HepG2 (cell line): ENCODE results near the gene B3GNT2. TPM values are rescaled to one million over a fixed set of nuclear protein-coding genes. Genes with fewer than 3 reads are reported as not detected.

Source experiments
- FIP1L1 ChIP-seq: fragments of 200-400 bp; formaldehyde crosslinking; IDR thresholded peaks from 2 replicates; pipeline ENCODE4 v1.6.1; 2018; ENCODE audit warnings: low read depth, mild to moderate bottlenecking, low read length, moderate library complexity, borderline replicate concordance; ENCODE audit not compliant: insufficient read depth
- IRX3 ChIP-seq: sonication (generic); formaldehyde crosslinking; IDR thresholded peaks from 2 replicates; pipeline ENCODE4 v1.8.1; 2023; ENCODE audit warnings: mild to moderate bottlenecking, low read depth, missing genetic modification reagents, borderline replicate concordance
- KDM3A ChIP-seq: IDR thresholded peaks from 2 replicates; pipeline ENCODE4 v1.6.1; 2018; ENCODE audit warnings: low read depth, missing compliant biosample characterization
- MXD3 ChIP-seq: IDR thresholded peaks from 2 replicates; pipeline ENCODE4 v1.6.1; 2016; ENCODE audit warnings: mild to moderate bottlenecking, missing biosample characterization, missing genetic modification reagents
- RCOR2 ChIP-seq: IDR thresholded peaks from 2 replicates; pipeline ENCODE4 v1.6.1; 2016; ENCODE audit warnings: missing biosample characterization, missing genetic modification reagents
- SP5 ChIP-seq: IDR thresholded peaks from 2 replicates; pipeline ENCODE4 v1.6.1; 2016; ENCODE audit warnings: low read depth, borderline replicate concordance
- SYNCRIP ChIP-seq: fragments of 200-400 bp; formaldehyde crosslinking; IDR thresholded peaks from 2 replicates; pipeline ENCODE4 v1.6.1; 2018; ENCODE audit warnings: mild to moderate bottlenecking, low read depth, low read length; ENCODE audit not compliant: insufficient read depth
- ZBTB40 ChIP-seq, 2 experiments: fragments of 450-650 bp in 1 of 2; sonication (generic) in 1 of 2; formaldehyde crosslinking in 1 of 2; IDR thresholded peaks; 2 replicates each; pipeline versions ENCODE4 v1.6.1 to v1.8.0; 2016 to 2022; ENCODE audit warnings: antibody characterized with exemption in 1 of 2, mild to moderate bottlenecking in 1 of 2, missing genetic modification reagents in 1 of 2
- ZNF441 ChIP-seq: sonication (generic); formaldehyde crosslinking; IDR thresholded peaks from 2 replicates; pipeline ENCODE4 v1.7.0; 2021; ENCODE audit warnings: missing genetic modification reagents, borderline replicate concordance
- ZNF547 ChIP-seq: sonication (generic); formaldehyde crosslinking; IDR thresholded peaks from 2 replicates; pipeline ENCODE4 v1.5.1; 2020; ENCODE audit warnings: mild to moderate bottlenecking, missing genetic modification reagents
- ZNF777 ChIP-seq: sonication (generic); formaldehyde crosslinking; IDR thresholded peaks from 2 replicates; pipeline ENCODE4 v1.4.0; 2020; ENCODE audit warnings: missing genetic modification reagents
- polyA plus RNA-seq, 8 experiments: library from polyadenylated mRNA; depleted of rRNA in 3 of 8; stranded (reverse) in 7 of 8; unstranded in 1 of 8; fragments of >200 nt; fragmentation: Illumina TruSeq in 4 of 8; extraction: Trizol in 4 of 8; gene quantifications; 2 replicates each; pipeline versions ENCODE4 v1.2.1 to v1.2.3, GENCODE V29; 2011 to 2016; ENCODE audit warnings: low read depth in 4 of 8, missing spikeins in 1 of 8, mixed read lengths in 1 of 8; ENCODE audit not compliant: insufficient read depth in 1 of 8
- total RNA-seq, 5 experiments: library from RNA; depleted of rRNA; stranded (reverse); fragments of >200 nt; fragmentation: Illumina TruSeq; extraction: Trizol; gene quantifications; 2 replicates each; pipeline ENCODE4 v1.2.3, GENCODE V29; 2016; ENCODE audit warnings: low read depth in 1 of 5
- TF ChIP-seq, protein P1 (sequence below): sonication (generic); formaldehyde crosslinking; IDR thresholded peaks from 2 replicates; pipeline ENCODE4 v1.4.0; 2020; ENCODE audit warnings: missing genetic modification reagents, borderline replicate concordance
- TF ChIP-seq, protein P2 (sequence below): sonication (generic); formaldehyde crosslinking; conservative IDR thresholded peaks from 2 replicates; pipeline ENCODE4 v1.8.1; 2023; ENCODE audit warnings: missing genetic modification reagents

The B3GNT2 gene
- total and polyA plus RNA-seq, 2 of the 13 experiments (the other 11 are each of a cell fraction or from before 2014, with no cell fraction given) = 26.3 to 28.5 TPM

GRCh38 chr2:62197011-62197924 lies 1.4 kb downstream of the B3GNT2 start (continued):
- TF ChIP-seq ZBTB40 (IDR thresholded peaks at IDR 0.05) (no peak), ZBTB40 (CRISPR knock-in tag; IDR thresholded peaks at IDR 0.05) (no peak), SP5 (CRISPR knock-in tag) (no peak), RCOR2 (CRISPR knock-in tag) (no peak), ZNF441 (0 out of 2 replicates have a peak, but pooled peaks have one; percentile 16), FIP1L1 (no peak), ZNF777 (CRISPR knock-in tag) (0 out of 2 replicates have a peak, but pooled peaks have one; percentile 26), ZNF547 (no peak), SYNCRIP (no peak), MXD3 (CRISPR knock-in tag) (no peak), KDM3A (CRISPR knock-in tag) (no peak), IRX3 (no peak)
- TF ChIP-seq, protein P1, sequence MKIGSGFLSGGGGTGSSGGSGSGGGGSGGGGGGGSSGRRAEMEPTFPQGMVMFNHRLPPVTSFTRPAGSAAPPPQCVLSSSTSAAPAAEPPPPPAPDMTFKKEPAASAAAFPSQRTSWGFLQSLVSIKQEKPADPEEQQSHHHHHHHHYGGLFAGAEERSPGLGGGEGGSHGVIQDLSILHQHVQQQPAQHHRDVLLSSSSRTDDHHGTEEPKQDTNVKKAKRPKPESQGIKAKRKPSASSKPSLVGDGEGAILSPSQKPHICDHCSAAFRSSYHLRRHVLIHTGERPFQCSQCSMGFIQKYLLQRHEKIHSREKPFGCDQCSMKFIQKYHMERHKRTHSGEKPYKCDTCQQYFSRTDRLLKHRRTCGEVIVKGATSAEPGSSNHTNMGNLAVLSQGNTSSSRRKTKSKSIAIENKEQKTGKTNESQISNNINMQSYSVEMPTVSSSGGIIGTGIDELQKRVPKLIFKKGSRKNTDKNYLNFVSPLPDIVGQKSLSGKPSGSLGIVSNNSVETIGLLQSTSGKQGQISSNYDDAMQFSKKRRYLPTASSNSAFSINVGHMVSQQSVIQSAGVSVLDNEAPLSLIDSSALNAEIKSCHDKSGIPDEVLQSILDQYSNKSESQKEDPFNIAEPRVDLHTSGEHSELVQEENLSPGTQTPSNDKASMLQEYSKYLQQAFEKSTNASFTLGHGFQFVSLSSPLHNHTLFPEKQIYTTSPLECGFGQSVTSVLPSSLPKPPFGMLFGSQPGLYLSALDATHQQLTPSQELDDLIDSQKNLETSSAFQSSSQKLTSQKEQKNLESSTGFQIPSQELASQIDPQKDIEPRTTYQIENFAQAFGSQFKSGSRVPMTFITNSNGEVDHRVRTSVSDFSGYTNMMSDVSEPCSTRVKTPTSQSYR (CRISPR knock-in tag) = no peak
- TF ChIP-seq, protein P2, sequence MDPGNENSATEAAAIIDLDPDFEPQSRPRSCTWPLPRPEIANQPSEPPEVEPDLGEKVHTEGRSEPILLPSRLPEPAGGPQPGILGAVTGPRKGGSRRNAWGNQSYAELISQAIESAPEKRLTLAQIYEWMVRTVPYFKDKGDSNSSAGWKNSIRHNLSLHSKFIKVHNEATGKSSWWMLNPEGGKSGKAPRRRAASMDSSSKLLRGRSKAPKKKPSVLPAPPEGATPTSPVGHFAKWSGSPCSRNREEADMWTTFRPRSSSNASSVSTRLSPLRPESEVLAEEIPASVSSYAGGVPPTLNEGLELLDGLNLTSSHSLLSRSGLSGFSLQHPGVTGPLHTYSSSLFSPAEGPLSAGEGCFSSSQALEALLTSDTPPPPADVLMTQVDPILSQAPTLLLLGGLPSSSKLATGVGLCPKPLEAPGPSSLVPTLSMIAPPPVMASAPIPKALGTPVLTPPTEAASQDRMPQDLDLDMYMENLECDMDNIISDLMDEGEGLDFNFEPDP (CRISPR knock-in tag) = no peak
